T-cell (primary cell): ENCODE data around the gene CHAF1A. TPM values are rescaled to one million over a fixed set of nuclear protein-coding genes. Genes with fewer than 3 reads are reported as not detected.

Experiments used
- ATAC-seq, 4 experiments: fragments of 200-7000 bp in 3 of 4; fragments of 150-1000 bp in 1 of 4; cut with Tn5 transposase; replicated peaks in 1 of 4; 1 replicate in 3 of 4; 2 replicates in 1 of 4; pipeline ENCODE4 v1.10.0; 2021; ENCODE audit warnings: moderate library complexity in 3 of 4, mild to moderate bottlenecking in 2 of 4, moderate number of reproducible peaks in 1 of 4
- CTCF ChIA-PET, 2 donors: fragments of 300-600 bp; sonication (Branson Sonifier 250); formaldehyde crosslinking; loops; one replicate each; lab custom pipeline; 2022; ENCODE audit warnings: antibody characterized with exemption in 2 of 2; lab: Charles Lee
- POLR2A ChIA-PET, 2 donors: fragments of 300-600 bp; sonication (Branson Sonifier 250); formaldehyde crosslinking; loops; one replicate each; lab custom pipeline; 2022; ENCODE audit warnings: antibody characterized with exemption in 2 of 2; lab: Charles Lee
- DNase-seq, 35 experiments: peaks; one replicate each; pipeline versions ENCODE4 v3.0.0 to v3.0.0-alpha.2; 2013 to 2023
- H3K27ac ChIP-seq: one replicate; pipeline ENCODE4 v1.5.1; 2013; ENCODE audit warnings: low read length
- H3K27me3 ChIP-seq, 2 experiments: replicated peaks in 1 of 2; 1 replicate in 1 of 2; 2 replicates in 1 of 2; pipeline versions ENCODE4 v1.6.1 to v1.7.0; 2013; ENCODE audit warnings: low read length in 1 of 2, mixed read lengths in 1 of 2; ENCODE audit not compliant: control insufficient read depth in 2 of 2, insufficient read depth in 2 of 2; ENCODE audit errors: extremely low read depth in 1 of 2
- H3K36me3 ChIP-seq, 2 donors: 1 replicate in 1 of 2; 2 replicates in 1 of 2; pipeline versions ENCODE4 v1.6.1 to v1.7.0; 2013; ENCODE audit warnings: low read length in 1 of 2; ENCODE audit not compliant: control insufficient read depth in 2 of 2, insufficient read depth in 1 of 2; ENCODE audit errors: extremely low read depth in 1 of 2
- H3K4me1 ChIP-seq, 2 experiments: 1 replicate in 1 of 2; 2 replicates in 1 of 2; pipeline versions ENCODE4 v1.6.1 to v1.7.0; 2013; ENCODE audit warnings: low read length in 2 of 2, mixed read lengths in 1 of 2; ENCODE audit not compliant: insufficient read depth in 2 of 2, control insufficient read depth in 1 of 2; ENCODE audit errors: extremely low read depth in 1 of 2
- H3K4me3 ChIP-seq, 2 donors: 1 replicate in 1 of 2; 2 replicates in 1 of 2; pipeline versions ENCODE4 v1.5.1 to v1.7.0; 2013; ENCODE audit warnings: mild to moderate bottlenecking in 2 of 2, low read length in 1 of 2, moderate library complexity in 1 of 2; ENCODE audit not compliant: control insufficient read depth in 1 of 2; ENCODE audit errors: extremely low read depth in 1 of 2
- H3K9me3 ChIP-seq: 2 replicates; pipeline ENCODE4 v1.7.0; 2013
- H3K27ac Mint-ChIP-seq, 2 donors: one replicate each; pipeline ENCODE4 v1.8.0; 2020 to 2021; ENCODE audit warnings: mild to moderate bottlenecking in 2 of 2, mixed read lengths in 2 of 2
- H3K27me3 Mint-ChIP-seq, 2 donors: one replicate each; pipeline ENCODE4 v1.8.0; 2021 to 2022; ENCODE audit warnings: mixed read lengths in 2 of 2
- H3K36me3 Mint-ChIP-seq: one replicate; pipeline ENCODE4 v1.8.0; 2021; ENCODE audit warnings: mixed read lengths
- H3K4me1 Mint-ChIP-seq, 3 donors: one replicate each; pipeline ENCODE4 v1.8.0; 2020 to 2022; ENCODE audit warnings: mixed read lengths in 3 of 3, mild to moderate bottlenecking in 1 of 3
- H3K4me3 Mint-ChIP-seq, 3 donors: one replicate each; pipeline ENCODE4 v1.8.0; 2020 to 2022; ENCODE audit warnings: mild to moderate bottlenecking in 3 of 3, mixed read lengths in 3 of 3, moderate library complexity in 3 of 3
- H3K9me3 Mint-ChIP-seq, 3 donors: one replicate each; pipeline ENCODE4 v1.8.0; 2020 to 2022; ENCODE audit warnings: mixed read lengths in 3 of 3
- WGBS: methylation state at CpG from one replicate; pipeline ENCODE4 v1.1.5; 2013; ENCODE audit warnings: missing lambda C conversion rate; ENCODE audit not compliant: insufficient coverage; 5-methylcytosine and 5-hydroxymethylcytosine counted together
- total RNA-seq, 35 experiments: library from RNA in 6 of 35; stranded (reverse) in 6 of 35; fragments of 120-200 nt in 1 of 35; gene quantifications; one replicate each; pipeline versions ENCODE4 v1.2.1 to v1.2.4 and lab custom pipeline; 2013 to 2026

The CHAF1A gene
- total RNA-seq, 5 donors from 2014 or later (not counting 1 experiment from before 2014, with no cell fraction given): 14.4 to 27.3 (median 16.5) TPM

DNA sequence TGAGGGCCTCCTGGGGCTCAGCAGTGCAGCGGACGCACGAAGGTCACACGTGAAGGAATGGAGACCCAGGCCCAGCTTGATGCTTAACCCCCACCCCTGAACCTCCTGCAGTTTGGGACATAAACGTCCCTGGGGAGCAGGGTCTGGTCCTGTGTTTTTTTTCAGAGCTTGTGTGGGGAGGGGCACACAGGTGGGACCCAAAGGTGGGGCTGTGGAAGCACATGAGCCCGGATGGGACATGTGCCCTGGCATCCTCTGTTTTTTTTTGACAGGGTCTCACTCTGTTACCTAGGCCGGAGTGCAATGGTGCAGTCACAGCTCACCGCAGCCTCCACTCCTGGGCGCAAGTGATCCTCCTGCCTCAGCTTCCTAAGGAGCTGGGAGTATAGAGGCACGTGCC is 34.7 kb downstream of the CHAF1A start:
- CTCF ChIA-PET: interaction anchor here in 1 of 2 donors (0.6 kb wide), 1 partner anchor 172 kb away, joined by 3 read pairs; no protein-coding TSS in a partner anchor
- Histone ChIP-seq H3K27ac (no peak overlapping the region), H3K36me3 (peaks cover 6 to 10% of the 10 kb centered on the region in 2 donors), H3K4me1 (no peaks in the 10 kb centered on the region), H3K9me3 (no peaks in the 10 kb centered on the region), H3K27me3 (no peaks in the 10 kb centered on the region), H3K4me3 (no peak overlapping the region)
- Mint-ChIP-seq H3K4me3 (no peak overlapping the region), H3K36me3 (peaks cover 14% of the 10 kb centered on the region), H3K4me1 (peaks cover 0 to 2% (median 0%) of the 10 kb centered on the region in 3 donors), H3K27ac (no peak overlapping the region), H3K9me3 (no peaks in the 10 kb centered on the region), H3K27me3 (no peaks in the 10 kb centered on the region)
- POLR2A ChIA-PET: no interaction called here
- DNase-seq (no peak), ATAC-seq (no peak)
- WGBS: 100% methylated on average over 7 of the region's 10 CpGs

DNA sequence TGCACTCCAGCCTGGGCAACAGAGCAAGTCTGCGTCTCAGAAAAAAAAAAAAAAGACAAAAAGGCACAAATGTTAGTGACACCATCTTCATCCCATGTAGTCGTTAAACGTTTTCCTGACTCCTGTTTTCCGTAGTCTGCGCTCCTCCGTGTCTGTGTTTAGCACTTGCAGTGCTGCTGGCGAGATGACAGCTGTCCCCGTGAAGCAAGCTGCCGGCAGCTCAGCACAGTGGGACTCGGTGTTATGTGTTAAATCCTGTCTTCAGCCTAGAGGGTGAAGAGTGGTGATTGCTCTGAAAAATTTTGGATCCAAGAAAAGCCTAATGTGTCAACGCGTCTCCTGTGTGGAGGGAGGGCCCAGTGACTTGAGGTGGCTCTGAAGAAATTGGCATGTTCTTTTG is 36.8 kb downstream of the CHAF1A start:
- Histone ChIP-seq H3K36me3 (peaks cover 1 to 5% of the 10 kb centered on the region in 2 donors), H3K27ac (no peak overlapping the region), H3K4me3 (no peak overlapping the region), H3K4me1 (no peaks in the 10 kb centered on the region), H3K27me3 (no peaks in the 10 kb centered on the region), H3K9me3 (no peaks in the 10 kb centered on the region)
- H3K9me3 Mint-ChIP-seq: no peaks in the 10 kb centered on the region
- ChIA-PET CTCF (no interaction called here), POLR2A (no interaction called here)
- H3K27me3 Mint-ChIP-seq: no peaks in the 10 kb centered on the region
- H3K4me3 Mint-ChIP-seq: no peak overlapping the region
- H3K4me1 Mint-ChIP-seq: peaks cover 0 to 6% (median 2%) of the 10 kb centered on the region in 3 donors
- DNase-seq (no peak), ATAC-seq (no peak)
- WGBS: 100% methylated on average over 10 of the region's 12 CpGs
- peaks cover 14% of the 10 kb centered on the region for H3K36me3 Mint-ChIP-seq
- no peak overlapping the region for H3K27ac Mint-ChIP-seq

DNA sequence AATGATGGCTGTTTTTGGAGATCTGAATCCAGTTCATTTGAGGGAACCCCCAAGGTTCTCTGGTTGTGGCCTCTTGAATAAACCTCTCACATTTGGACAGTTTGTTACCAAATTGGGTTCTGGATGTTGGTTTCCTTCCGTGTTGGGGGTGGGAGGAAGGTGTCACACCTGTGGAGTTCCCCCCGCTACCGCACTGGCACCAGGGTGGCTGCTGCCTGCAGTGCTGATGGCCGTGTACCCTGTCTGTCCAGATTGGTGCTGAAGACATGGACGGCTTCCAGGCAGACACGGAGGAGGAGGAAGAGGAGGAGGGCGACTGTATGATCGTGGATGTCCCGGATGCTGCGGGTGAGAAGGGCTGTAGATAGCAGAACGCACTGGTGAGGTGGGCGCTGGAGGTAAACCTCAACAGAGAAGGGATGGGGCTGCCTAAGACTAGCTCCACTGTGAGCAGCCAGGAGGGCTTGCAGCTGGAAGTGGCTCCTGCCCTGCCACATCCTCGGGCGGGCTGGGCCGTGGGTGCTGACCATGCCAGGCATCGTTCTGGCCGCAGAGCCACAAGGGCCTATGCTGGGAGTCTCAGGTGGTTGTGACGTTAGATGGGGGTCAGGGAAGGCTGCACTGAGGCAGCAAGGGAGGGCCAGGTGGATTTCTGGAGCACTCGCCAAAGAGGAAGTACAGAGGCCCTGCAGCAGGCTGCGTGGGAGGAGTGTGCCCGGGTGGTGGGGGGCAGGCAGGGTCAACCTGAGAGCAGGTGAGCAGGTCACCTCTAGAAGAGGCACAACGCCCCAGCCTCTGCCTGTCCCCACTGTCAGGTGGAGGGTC is 39.8 kb downstream of the CHAF1A start:
- Mint-ChIP-seq H3K4me1 (peaks cover 0 to 6% (median 2%) of the 10 kb centered on the region in 3 donors), H3K4me3 (no peak overlapping the region), H3K36me3 (peaks cover 5% of the 10 kb centered on the region), H3K9me3 (no peaks in the 10 kb centered on the region), H3K27me3 (no peaks in the 10 kb centered on the region), H3K27ac (peak overlapping the region in 1 of 2 donors; percentile 31)
- no peak for DNase-seq
- Histone ChIP-seq H3K4me3 (no peak overlapping the region), H3K4me1 (no peaks in the 10 kb centered on the region), H3K27ac (no peak overlapping the region), H3K27me3 (no peaks in the 10 kb centered on the region), H3K9me3 (no peaks in the 10 kb centered on the region), H3K36me3 (peaks cover 10 to 29% of the 10 kb centered on the region in 2 donors)
- ChIA-PET POLR2A (no interaction called here), CTCF (no interaction called here)
- WGBS: 82% methylated on average over 20 of the region's 22 CpGs
- peak in 1 of 4 experiments; percentile 37 for ATAC-seq

DNA sequence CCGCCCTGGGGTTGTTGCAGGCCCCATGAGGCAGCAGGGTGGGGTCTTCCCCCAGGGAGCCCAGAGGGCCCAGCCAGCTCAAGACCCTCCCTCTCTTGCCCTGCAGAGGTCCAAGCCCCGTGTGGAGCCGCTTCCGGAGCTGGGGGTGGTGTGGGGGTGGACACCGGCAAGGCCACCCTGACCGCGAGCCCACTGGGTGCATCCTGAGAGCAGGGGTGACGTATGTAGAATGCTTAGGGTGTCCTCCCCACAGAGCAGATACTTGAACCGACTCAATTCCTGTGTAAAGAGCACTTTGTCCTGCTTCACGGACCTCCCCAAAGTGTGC is 40.3 kb downstream of the CHAF1A start:
- WGBS: 100% methylated on average over 2 of the region's 10 CpGs
- Histone ChIP-seq H3K4me3 (no peak overlapping the region), H3K27me3 (no peaks in the 10 kb centered on the region), H3K36me3 (peaks cover 16 to 35% of the 10 kb centered on the region in 2 donors), H3K9me3 (no peaks in the 10 kb centered on the region), H3K4me1 (no peaks in the 10 kb centered on the region), H3K27ac (no peak overlapping the region)
- H3K9me3 Mint-ChIP-seq: no peaks in the 10 kb centered on the region
- peaks cover 5% of the 10 kb centered on the region for H3K36me3 Mint-ChIP-seq
- no peaks in the 10 kb centered on the region for H3K27me3 Mint-ChIP-seq
- H3K4me1 Mint-ChIP-seq: peaks cover 0 to 6% (median 2%) of the 10 kb centered on the region in 3 donors
- peak in 1 of 4 experiments; percentile 24 for ATAC-seq
- DNase-seq: no peak
- POLR2A ChIA-PET: no interaction called here
- no peak overlapping the region for H3K4me3 Mint-ChIP-seq
- no peak overlapping the region for H3K27ac Mint-ChIP-seq
- CTCF ChIA-PET: no interaction called here

DNA sequence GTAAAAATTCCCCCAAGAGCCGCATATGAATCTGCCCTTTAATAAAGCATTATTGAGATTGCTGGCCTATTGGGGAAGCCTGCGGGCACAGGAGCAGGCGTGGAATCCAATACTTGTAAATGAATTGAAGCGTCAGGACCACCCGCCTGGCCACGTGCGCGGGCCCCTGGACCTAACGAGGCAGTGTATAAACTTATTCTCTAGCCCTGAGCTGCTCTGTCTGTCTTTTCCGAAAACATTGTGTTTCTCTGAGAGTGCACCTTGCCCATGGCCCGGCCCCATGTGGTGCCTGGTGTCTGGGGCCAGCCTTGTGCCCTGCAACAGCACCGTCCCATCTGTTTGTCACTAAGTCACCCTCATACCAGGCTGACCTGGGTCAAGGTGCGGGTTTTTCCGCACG is 40.7 kb downstream of the CHAF1A start:
- Histone ChIP-seq H3K27ac (no peak overlapping the region), H3K27me3 (no peaks in the 10 kb centered on the region), H3K9me3 (no peaks in the 10 kb centered on the region), H3K36me3 (peaks cover 20 to 39% of the 10 kb centered on the region in 2 donors), H3K4me3 (no peak overlapping the region), H3K4me1 (no peaks in the 10 kb centered on the region)
- H3K9me3 Mint-ChIP-seq: no peaks in the 10 kb centered on the region
- ATAC-seq: no peak
- no peaks in the 10 kb centered on the region for H3K27me3 Mint-ChIP-seq
- WGBS: 97% methylated on average over 10 of the region's 15 CpGs
- no peak for DNase-seq
- ChIA-PET CTCF (no interaction called here), POLR2A (no interaction called here)
- peaks cover 0 to 6% (median 2%) of the 10 kb centered on the region in 3 donors for H3K4me1 Mint-ChIP-seq
- H3K36me3 Mint-ChIP-seq: peaks cover 7% of the 10 kb centered on the region
- no peak overlapping the region for H3K27ac Mint-ChIP-seq
- no peak overlapping the region for H3K4me3 Mint-ChIP-seq

DNA sequence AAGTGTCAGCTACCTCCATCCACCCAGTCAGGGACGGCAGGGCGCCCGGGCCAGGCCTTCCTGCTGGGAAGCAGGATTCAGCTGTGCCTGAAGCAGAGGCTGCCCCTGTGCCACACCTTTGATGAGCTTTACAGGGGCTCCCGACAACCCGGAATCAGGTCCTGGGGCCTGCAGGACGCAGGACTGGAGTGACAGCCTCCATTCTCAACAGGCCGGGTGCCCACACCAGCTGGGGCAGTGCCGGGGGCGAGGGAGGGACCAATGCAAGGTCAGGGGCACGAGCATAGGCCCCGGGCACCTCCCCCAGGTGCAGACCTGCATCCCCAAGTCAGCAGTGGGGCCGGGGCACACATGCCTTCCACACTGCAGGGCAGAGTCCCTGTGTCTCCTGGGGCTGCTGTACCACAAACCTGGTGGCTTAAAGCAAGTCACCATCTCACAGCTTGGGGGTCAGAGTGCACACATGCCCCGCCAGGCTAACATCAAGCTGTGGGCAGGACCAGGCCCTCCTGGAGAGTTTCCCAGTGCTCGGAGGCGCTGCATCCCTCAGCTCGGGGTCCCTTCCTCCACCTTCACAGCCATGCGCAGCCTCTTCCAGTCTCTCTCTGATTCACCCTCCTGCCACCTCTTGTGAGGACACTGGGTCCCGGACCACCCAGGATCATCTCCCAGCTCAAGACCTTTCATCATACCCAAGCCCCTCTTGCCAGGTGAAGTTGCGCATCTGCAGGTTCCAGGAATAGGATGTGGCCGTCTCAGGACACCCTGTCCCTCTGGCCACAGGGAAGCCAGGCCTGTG is 41.7 kb downstream of the CHAF1A start:
- peaks cover 0 to 6% (median 2%) of the 10 kb centered on the region in 3 donors for H3K4me1 Mint-ChIP-seq
- H3K36me3 ChIP-seq: peaks cover 24 to 49% of the 10 kb centered on the region in 2 donors
- H3K9me3 Mint-ChIP-seq: no peaks in the 10 kb centered on the region
- H3K9me3 ChIP-seq: no peaks in the 10 kb centered on the region
- no peak overlapping the region for H3K4me3 ChIP-seq
- peaks cover 12% of the 10 kb centered on the region for H3K36me3 Mint-ChIP-seq
- H3K4me1 ChIP-seq: no peaks in the 10 kb centered on the region
- DNase-seq: no peak
- H3K27ac ChIP-seq: no peak overlapping the region
- WGBS: 91% methylated on average over 18 of the region's 20 CpGs
- no peak for ATAC-seq
- no peaks in the 10 kb centered on the region for H3K27me3 ChIP-seq
- H3K27ac Mint-ChIP-seq: no peak overlapping the region
- ChIA-PET CTCF (no interaction called here), POLR2A (no interaction called here)
- H3K4me3 Mint-ChIP-seq: no peak overlapping the region
- no peaks in the 10 kb centered on the region for H3K27me3 Mint-ChIP-seq
